HG03135 (cell line): ENCODE data around the gene HDHD3.
"Not testable (repeated sequence)": the region's sequence is repeated elsewhere in the genome, so short reads cannot be mapped to it uniquely, and the experiment has no call there.

Source experiments
- ATAC-seq: cut with Tn5 transposase; IDR thresholded peaks from one replicate; pipeline ENCODE4 v1.9.1; 2021; ENCODE audit warnings: mild to moderate bottlenecking, moderate library complexity; ENCODE audit not compliant: unreplicated experiment

Gene HDHD3

DNA sequence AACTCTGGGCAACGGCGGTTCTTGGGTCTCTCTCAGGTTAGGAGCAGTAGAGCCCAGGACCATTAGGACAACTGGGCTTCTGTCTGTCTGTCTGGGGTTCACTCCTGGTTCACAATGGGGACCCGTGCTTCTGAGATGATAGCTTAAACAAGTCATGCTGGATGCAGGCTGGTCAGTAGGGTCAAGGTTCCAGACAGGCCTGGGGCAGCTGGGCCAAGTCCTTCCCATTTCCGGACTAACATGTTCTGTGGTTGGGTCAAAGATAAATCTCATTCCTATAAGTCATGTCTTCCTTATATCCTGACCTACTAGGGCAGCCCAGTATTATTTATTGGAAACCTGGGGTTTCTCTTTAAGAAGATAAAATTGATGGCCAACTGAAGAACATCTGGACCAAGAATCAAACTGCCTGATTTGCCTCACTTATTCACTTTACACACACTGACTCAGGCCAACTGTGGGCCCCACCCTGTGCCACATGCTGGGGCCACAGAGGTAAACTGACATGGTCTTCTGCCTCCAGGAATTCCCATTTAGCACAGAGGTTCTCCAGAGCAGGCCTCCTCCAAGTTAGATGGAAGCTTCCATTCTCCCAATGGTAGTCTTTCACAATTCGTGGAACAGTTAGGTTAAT, 8.3 kb downstream of the HDHD3 start:
- ATAC-seq: no peak

DNA sequence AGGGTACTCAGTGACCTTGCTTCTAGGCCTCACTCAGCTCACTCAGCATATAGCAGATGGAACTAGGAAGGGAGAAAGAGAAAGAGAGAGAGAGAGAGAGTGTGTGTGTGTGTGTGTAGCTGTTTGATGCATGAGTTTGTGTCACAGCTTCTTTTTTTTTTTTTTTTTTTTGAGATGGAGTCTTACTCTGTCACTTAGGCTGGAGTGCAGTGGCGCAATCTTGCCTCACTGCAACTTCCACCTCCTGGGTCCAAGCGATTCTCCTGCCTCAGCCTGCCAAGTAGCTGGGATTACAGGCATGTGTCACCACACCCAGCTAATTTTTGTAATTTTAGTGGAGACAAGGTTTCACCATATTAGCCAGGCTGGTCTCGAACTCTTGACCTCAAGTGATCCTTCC, 11.1 kb downstream of the HDHD3 start:
- not testable (repeated sequence) for ATAC-seq

DNA sequence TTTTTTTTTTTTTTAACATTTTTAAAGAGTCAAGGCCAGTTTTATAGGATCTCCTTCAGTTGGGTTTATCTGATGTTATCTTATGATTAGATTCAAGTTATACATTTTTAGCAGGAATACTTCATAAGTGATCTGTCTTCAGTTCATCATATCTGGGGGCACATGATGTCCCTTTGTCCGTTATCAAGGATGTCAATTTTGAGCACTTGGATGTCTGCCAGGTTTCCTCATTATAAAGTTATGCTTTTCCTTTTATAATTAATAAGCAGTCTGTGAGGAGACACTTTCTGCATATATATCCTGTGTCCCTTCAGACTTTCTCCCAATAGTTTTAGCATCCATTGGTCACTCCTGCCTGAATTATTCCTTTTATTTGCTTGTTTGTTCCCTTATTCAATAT, 11.8 kb downstream of the HDHD3 start:
- ATAC-seq: no peak

DNA sequence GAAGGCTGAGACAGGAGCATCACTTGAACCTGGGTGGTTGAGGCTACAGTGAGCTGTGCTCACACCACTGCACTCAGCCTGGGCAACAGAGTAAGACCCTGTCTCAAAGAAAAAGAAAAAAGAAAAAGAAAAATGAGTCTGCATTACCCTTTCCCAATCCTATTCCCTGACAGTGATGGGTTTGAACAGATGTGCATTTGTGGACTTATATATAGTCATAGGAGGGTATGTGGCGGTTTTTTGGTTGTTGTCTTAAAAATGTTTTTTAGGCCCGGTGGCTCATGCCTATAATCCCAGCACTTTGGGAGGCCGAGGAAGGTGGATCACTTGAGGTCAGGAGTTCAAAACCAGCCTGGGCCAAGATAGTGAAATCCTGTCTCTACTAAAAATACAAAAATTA, 13.4 kb downstream of the HDHD3 start:
- no peak for ATAC-seq

DNA sequence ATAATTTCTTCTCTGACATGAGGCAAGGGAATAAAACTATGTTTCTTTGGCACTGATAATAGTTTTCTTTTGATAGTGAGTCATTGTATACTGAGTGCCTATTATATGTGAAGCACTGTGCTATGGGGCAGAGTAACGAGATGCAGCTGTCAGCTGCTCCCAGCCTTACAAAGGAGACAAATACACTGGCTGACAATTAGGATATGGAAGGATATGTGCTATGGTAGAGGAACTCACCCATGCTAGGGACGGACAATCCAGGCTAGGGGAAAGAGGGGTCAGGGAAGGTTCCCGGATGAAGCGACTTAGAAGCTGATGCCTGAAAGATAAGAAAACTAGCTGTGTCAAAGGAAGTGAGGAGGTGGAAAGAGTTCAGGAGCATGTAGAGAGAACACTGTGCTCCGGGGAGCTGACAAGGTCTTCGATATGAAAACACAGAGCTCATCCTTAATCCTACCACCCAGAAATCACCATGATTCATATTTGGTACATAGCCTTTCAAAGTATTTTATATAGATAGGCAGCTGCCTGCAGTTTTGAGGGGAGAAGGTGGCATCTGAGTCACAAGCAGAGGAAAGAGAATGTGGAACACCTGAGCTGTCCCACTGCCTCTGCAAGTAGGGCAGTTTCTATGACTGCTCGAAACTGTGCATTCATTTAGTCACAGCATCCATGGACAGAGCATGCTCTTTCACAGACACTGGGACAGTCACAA, 15.3 kb downstream of the HDHD3 start:
- ATAC-seq: no peak

DNA sequence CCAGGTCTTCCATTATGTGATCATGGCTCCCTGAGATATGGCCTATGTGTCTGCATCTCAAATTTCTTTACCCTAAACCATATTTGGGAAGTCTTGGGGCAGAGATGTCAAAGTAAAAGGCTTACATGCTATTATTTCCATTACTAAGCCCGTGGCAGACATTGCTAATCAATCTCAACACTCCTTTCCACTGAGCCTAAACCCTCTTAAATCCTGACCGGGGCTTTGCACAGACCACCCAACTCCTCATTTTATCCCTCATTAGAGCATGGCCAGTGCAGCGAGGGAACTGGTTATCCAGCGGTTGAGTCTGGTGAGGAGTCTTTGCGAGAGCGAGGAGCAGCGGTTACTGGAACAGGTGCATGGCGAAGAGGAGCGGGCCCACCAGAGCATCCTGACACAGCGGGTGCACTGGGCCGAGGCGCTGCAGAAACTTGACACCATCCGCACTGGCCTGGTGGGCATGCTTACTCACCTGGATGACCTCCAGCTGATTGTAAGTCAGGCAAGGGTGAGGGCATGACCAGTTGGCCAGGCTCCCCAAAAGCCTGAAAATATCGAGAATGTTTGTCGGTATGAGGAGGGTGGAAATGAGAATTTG, 16.4 kb downstream of the HDHD3 start:
- no peak for ATAC-seq

DNA sequence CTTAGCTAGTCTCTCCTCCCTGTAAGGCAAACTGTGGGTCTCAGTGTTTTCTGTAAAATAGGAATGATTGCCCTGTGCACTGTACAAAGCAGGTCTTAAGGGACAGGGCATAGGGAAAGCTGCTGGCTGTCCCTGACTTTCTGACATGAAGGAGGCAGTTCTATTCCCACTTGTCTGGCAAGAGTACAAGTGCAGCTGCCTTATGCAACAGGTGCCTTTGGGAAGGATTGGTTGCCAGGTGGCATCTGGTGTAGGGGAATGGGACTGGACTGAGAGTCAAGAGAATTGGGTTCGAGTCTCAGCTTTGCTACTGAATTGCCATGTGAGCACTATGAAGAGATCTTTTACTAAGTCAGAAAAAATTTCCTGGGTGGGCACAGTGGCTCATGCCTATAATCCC, 17.4 kb downstream of the HDHD3 start:
- no peak for ATAC-seq

DNA sequence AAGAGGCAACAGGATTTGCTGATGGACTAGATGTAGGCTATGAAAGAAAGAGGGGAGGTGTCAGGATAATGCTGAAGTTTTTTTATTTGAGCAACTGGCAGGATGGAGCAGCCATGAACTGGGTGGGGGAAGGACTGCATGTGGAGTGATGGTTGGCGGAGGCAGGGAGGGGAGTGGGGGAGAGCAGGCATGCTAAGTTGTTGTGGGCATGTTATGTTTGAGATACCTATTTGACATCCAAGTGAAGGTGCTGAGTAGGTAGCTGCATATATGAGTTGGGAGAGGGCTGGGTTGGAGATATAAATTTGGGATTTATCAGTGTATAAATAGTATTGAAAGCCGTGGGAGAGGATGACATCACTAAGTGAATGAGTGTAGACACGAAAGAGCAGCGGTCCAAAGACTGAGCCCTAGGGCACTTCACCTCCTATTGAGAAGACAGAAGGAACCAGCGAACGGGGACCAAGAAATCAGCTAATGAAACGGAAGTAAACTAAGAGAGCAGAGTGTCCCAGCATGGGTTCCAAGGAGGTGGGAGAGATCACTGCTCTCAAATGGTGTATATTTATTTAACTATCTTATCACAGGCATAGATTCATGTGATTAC, 20.0 kb downstream of the HDHD3 start:
- ATAC-seq: no peak

DNA sequence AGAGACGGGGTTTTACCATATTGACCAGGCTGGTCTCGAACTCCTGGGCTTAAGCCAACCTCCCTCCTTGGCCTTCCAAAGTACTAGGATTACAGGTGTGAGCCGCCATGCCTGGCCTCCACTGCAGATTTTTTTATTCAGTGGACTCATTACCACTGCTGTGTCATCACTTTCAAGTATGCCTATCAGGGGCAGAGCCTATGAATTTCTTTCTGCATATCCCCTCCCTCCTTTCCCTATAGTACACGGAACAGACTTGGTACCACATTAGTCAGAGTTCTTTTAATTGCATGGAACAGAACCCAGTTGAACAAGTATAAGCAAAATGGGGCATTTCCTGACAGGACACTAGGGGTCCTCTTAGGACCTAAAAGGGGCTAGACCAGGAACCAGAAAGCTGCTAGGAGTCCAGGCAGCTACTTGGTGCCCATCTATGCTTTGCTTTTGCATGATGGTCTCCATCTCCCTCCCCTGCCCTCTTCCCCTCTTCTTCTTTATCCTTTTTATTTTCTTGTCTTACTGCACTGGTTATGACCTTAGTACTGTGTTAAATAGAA, 21.7 kb downstream of the HDHD3 start:
- no peak for ATAC-seq

DNA sequence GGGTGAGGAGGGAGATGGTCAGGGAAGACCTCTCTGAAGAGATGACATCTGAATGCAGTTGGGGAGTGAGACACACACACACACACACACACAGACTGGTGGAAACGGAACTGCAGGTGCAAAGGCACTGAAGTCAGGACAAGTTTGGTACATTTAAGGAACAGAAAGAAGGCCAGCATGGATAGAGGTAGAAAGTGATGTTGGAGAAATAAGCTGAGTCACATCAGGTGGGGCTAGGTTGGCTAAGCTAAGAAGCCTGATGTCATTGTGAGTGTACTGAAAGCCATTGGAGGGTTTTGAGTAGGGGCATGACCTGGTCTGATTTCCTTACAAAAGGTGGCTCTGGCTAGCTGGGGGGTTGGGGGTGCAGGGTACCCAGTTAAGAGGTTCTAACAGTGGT, 24.4 kb downstream of the HDHD3 start:
- no peak for ATAC-seq

DNA sequence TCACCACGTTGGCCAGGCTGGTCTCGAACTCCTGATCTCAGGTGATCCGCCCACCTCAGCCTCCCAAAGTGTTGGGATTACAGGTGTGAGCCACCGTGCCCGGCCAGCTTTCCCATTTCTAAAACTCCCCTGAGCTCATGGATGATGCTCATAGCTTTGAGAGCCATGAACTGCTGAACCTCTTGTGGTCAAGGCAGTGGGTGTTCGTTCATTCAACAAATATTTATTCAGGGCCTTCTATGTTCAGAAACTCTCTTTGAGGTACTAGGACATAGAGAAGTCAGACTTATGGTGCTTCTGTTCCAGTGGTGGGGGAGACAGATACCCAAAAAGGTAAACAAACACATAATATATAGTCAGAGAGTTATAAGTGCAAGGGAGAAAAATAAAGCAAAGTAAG, 24.8 kb downstream of the HDHD3 start:
- no peak for ATAC-seq

DNA sequence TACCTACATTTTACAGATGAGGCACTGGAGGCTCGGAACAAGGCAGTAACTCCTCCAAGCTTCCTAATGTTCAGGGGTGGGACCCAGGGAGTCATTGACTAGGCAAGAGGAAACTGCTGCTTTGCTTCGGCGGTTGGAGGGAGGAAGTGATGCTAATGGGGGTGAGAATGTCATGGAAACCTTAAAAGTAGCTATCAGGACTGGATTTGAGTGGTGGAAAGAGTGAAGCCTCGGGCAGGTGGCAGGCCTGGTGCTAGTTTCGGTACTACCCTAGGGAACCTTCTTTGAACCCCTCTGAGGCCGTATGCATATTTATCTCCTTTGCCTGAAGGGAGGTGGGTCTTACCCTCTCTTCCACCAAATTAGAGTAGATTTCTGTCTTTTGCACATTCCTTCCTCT, 25.8 kb downstream of the HDHD3 start:
- no peak for ATAC-seq

DNA sequence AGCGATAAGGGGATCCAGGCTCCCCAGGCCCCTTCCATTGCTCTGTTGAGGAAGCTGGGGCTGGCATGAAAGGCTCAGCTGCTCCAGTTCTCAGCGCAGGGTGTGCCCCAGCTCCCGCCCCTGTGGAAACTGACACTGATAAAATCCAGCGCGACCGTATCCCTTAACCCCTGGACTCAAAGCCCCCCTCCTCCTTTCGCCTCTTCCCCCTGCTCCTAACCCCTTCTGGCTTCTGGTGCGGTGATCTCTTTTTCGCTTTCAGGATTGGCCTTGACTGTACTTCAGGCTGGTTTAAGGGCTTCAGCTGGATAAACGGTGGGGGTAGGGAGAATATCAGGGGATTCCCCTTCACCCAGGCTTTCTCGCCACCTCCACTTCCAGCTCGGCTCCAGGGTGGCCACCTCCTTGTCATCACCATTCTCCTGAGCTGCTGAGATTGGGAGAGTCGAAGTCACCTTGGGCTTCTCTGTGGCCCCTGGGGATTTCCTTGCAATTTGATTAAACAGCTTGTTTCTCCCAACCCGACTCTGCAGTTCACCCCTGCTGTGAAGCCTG, 26.6 kb downstream of the HDHD3 start:
- ATAC-seq: no peak

DNA sequence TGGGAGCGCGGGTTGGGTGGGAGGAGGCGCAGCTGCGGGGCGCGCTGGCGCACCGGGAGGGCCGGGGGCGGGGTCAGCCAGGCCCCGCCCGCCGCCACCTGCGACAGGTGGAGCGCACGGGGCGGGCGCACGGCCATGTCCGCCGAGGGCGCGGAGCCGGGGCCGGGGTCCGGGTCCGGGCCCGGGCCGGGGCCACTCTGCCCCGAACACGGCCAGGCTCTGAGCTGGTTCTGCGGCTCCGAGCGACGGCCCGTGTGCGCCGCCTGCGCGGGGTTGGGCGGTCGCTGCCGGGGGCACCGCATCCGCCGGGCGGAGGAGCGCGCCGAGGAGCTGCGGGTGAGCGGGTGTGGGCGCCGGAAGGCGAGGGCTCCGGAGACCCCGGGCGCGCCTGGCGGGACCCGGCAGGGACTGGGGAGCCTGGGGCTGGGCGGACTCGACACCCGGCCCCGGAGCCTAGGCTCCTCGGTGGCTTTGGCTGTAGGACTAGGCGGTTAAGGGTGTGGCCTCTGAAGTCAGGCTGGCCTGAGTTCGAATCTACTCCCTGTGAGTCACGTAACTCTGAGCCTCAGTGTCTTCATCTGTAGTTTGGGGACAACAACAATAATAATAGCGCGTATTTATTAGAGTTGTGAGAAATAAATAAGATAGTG, 27.2 kb downstream of the HDHD3 start, which contains the start of gene BSPRY:
Gene BSPRY (plus strand): TSS at position 97 of the 650 bp plus-strand sequence. CDS start 39 bp downstream, at position 136.
- ATAC-seq: peak; percentile 40

DNA sequence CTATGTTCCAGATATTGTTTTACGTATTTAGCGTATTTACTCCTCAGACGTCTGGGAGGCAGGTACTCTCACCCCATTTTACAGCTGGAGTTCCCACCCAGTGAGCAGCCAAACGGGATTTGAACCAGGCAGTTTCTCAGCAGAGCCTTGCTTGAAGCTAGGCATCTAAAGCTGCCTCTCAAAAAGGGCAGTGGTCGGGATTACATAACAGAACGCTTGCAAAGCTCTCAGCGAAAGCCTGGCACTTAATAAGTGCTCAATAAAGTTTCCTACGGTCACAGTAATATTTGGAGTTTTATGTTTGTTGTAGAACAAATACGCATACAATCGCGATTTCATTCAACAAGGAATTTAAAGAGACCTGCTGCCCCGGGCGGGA, 27.7 kb downstream of the HDHD3 start:
- no peak for ATAC-seq

DNA sequence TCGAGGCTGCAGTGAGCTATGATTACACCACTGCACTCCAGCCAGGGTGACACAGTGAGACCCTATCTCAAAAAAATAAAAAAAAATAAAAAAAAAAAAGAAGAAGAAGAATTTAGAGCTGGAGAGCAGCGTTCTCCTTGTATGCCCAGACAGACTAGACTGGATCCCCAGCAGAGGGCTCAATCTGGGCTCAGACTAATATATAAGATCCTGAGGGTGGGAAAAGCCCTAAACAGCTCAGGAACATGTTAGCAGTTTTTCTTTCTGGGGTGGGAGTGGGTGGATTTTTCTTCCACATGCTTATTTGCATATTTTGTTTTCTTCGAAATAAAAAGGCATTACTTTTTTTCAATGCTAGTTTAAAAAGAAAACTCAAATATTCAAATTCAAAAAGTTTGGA, 28.3 kb downstream of the HDHD3 start:
- no peak for ATAC-seq

DNA sequence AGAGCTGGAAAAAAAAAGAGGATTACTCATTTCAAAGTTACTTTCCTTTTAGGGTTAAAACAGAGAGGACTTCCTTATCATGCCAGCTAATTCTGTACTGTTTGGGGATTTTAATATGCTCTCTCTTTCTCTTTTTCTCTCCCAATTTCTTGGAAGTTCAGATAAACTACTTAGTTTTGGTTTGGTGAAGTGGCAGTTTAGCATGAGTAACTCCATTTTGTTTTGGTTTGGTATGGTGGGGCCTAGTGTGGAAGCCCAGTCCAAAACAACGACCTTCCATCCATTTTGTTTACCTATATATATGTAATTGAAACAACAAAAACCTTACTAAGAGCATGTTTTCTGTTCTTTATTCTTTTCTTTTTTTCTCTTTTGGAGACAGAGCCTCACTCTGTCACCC, 31.1 kb downstream of the HDHD3 start:
- ATAC-seq: no peak

DNA sequence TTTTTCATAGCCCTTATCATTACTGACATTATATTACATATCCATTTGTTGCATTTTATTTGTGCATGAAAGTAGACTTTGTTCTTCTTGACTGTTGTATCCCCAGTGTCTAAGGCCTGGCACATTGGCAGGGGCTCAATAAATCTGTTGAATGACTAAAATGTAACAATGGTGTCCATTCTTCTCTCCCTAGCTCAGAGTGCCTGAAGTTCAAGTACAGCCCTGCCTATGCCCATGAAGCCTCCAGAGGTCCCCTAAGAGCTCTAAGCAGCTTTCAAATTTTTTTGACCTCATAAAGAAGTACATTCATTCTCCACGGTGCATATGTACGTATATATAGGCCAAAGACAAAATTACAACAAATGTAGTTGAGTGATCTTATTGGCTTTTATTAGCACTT, 31.6 kb downstream of the HDHD3 start:
- no peak for ATAC-seq

DNA sequence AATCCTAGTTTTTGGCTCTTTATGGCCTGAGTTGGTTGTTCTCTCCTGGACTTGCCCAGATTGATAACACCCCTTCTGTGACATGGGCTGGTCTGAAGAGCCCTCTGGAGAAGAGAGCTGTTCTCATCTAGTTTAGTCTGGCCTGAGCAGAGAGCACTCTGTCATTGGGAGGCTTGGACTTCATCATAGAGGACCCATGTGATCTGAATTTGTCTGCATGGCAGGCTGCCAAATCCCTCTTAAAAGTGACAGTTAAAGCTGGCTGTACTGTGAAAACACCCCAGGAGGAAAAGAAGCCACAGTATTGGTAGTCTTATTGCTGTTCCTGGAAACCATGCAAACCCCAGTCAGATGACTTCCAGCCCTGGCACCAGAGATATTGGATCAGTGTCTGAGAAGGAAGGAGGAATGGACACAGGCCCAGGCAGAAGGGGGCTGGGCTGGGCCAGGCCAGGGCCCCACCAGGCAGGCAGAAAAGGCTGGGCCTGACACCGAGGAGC, 33.0 kb downstream of the HDHD3 start:
- no peak for ATAC-seq

DNA sequence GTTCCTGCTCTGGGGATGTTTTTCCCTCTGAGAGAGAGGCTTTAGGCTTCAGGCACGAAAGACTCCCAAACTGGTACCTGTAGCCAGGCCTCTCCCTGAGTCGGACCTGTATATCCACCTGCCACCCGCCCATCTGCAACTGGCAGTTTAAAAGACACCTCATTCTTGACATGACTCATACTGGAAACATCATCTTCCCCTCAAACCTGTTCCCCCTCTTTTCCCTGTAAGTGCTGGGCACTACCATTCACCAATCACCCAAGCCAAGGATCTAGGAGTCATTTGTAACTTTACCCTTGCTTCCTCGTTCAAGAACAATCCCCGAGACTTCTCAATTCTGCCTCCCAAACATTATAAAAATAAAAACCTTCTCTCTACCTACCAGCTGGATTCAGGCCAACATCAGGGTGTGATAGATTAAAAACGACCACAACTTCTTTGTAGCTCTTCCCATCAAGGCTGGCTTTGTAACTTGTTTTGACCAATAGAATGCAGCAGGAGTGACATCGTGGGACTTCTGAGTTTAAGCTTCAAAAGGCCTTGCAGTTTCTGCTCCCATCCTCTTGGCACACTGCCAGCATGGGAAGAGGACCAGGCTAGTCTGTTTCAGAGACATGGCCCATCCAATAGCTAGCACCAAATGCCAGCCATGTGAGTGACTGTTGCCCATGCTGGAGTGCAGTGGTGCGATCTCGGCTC, 34.9 kb downstream of the HDHD3 start:
- no peak for ATAC-seq
